Kidney (tissue), 14 donors: ENCODE measurements around the gene EMILIN1. TPM values are rescaled to one million over a fixed set of nuclear protein-coding genes. Genes with fewer than 3 reads are reported as not detected.

ENCODE experiments used
- DNase-seq, 5 donors: peaks; one replicate each; pipeline ENCODE4 v3.0.0-alpha.2; 2013 to 2020
- FAIRE-seq: peaks from 2 replicates; lab custom pipeline; 2012; peaks lifted over from hg19 to GRCh38; lab: Jason Lieb, UNC
- H3K27ac ChIP-seq, 2 donors: one replicate each; pipeline ENCODE4 v1.7.0; 2013; ENCODE audit warnings: low read depth in 2 of 2, low read length in 2 of 2, inconsistent platforms in 1 of 2
- H3K27me3 ChIP-seq: one replicate; pipeline ENCODE4 v1.7.1; 2013; ENCODE audit warnings: low read length, inconsistent platforms; ENCODE audit not compliant: control insufficient read depth, insufficient read depth
- H3K36me3 ChIP-seq, 3 donors: one replicate each; pipeline versions ENCODE4 v1.7.0 to v1.7.1; 2013; ENCODE audit warnings: low read length in 3 of 3, control low read depth in 1 of 3, inconsistent platforms in 1 of 3; ENCODE audit not compliant: insufficient read depth in 3 of 3, control insufficient read depth in 2 of 3
- H3K4me1 ChIP-seq, 3 donors: one replicate each; pipeline versions ENCODE4 v1.7.0 to v1.7.1; 2013; ENCODE audit warnings: low read length in 3 of 3, inconsistent platforms in 1 of 3, low read depth in 1 of 3; ENCODE audit not compliant: control insufficient read depth in 2 of 3, insufficient read depth in 2 of 3
- H3K4me3 ChIP-seq, 3 donors: one replicate each; pipeline versions ENCODE4 v1.7.0 to v1.8.1; 2013; ENCODE audit warnings: low read length in 3 of 3, control low read depth in 1 of 3, inconsistent platforms in 1 of 3
- H3K9ac ChIP-seq, 3 donors: one replicate each; pipeline versions ENCODE4 v1.7.0 to v1.7.1; 2013; ENCODE audit warnings: low read length in 3 of 3, control low read depth in 1 of 3, inconsistent platforms in 1 of 3
- H3K9me3 ChIP-seq, 3 donors: one replicate each; pipeline versions ENCODE4 v1.7.0 to v1.7.1; 2013; ENCODE audit warnings: low read length in 3 of 3, control low read depth in 1 of 3, inconsistent platforms in 1 of 3; ENCODE audit not compliant: control insufficient read depth in 2 of 3, insufficient read depth in 1 of 3
- intact Hi-C: fragments of 100-400 bp; cut with DNase I; formaldehyde crosslinking; loops from one replicate; pipeline ENCODE4 v1.11.1; 2022
- polyA plus RNA-seq: library from polyadenylated mRNA; stranded (reverse); fragments of 350-450 nt; fragmentation: Illumina TruSeq; extraction: RNeasy Lipid Tissue Mini Kit (QIAGEN cat#74804); gene quantifications from one replicate; pipeline ENCODE4 v1.2.3, GENCODE V29; 2014; ENCODE audit warnings: low read depth, low replicate concordance; ENCODE audit not compliant: insufficient read depth
- total RNA-seq: library from RNA; stranded (reverse); fragmentation: NEBNext Ultra II Directional; extraction: Animal tissue kit (Norgen Biotek cat#: 25700); gene quantifications from one replicate; pipeline ENCODE4 v1.2.1, GENCODE V29; 2021
- TF ChIP-seq, protein P1 (sequence below): IDR thresholded peaks from 3 replicates; pipeline ENCODE4 v1.5.1; 2012; ENCODE audit warnings: mild to moderate bottlenecking, moderate library complexity, borderline replicate concordance; ENCODE audit not compliant: insufficient read depth; ENCODE audit errors: extremely low read depth
- donor health status: control.
- donor health status: control.
- donor health status: control.
- donor health status: control.
- donor health status: control.
- donor health status: DM: yes; HTN: yes; CAD: no.
- donor health status: Normal renal cell carcinoma (clear cell type).

EMILIN1 gene
- total and polyA plus RNA-seq, 2 donors from 2014 or later, result 32.1 to 75.2 TPM

- TF ChIP-seq, protein P1, sequence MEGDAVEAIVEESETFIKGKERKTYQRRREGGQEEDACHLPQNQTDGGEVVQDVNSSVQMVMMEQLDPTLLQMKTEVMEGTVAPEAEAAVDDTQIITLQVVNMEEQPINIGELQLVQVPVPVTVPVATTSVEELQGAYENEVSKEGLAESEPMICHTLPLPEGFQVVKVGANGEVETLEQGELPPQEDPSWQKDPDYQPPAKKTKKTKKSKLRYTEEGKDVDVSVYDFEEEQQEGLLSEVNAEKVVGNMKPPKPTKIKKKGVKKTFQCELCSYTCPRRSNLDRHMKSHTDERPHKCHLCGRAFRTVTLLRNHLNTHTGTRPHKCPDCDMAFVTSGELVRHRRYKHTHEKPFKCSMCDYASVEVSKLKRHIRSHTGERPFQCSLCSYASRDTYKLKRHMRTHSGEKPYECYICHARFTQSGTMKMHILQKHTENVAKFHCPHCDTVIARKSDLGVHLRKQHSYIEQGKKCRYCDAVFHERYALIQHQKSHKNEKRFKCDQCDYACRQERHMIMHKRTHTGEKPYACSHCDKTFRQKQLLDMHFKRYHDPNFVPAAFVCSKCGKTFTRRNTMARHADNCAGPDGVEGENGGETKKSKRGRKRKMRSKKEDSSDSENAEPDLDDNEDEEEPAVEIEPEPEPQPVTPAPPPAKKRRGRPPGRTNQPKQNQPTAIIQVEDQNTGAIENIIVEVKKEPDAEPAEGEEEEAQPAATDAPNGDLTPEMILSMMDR, result no peak
- Histone ChIP-seq H3K27ac (no peak overlapping the region), H3K4me1 (no peaks in the 10 kb centered on the region), H3K4me3 (no peak overlapping the region), H3K9me3 (no peaks in the 10 kb centered on the region), H3K9ac (no peak overlapping the region), H3K36me3 (peaks cover 3 to 34% (median 14%) of the 10 kb centered on the region in 3 donors), H3K27me3 (no peaks in the 10 kb centered on the region)
- FAIRE-seq (no peak), DNase-seq (no peak)
- intact Hi-C loops, result no loop called here
Measured at GRCh38 chr2:27058210-27058609, 20.2 kb upstream of the EMILIN1 start.

GRCh38 chr2:27059141-27059820 lies 19.1 kb upstream of the EMILIN1 start:
- intact Hi-C loops, result no loop called here
- Histone ChIP-seq H3K9me3 (no peaks in the 10 kb centered on the region), H3K36me3 (peaks cover 3 to 26% (median 14%) of the 10 kb centered on the region in 3 donors), H3K27me3 (no peaks in the 10 kb centered on the region), H3K4me1 (no peaks in the 10 kb centered on the region), H3K9ac (no peak overlapping the region), H3K27ac (no peak overlapping the region), H3K4me3 (no peak overlapping the region)
- TF ChIP-seq, protein P1, result no peak
- DNase-seq (no peak), FAIRE-seq (no peak)

DNA sequence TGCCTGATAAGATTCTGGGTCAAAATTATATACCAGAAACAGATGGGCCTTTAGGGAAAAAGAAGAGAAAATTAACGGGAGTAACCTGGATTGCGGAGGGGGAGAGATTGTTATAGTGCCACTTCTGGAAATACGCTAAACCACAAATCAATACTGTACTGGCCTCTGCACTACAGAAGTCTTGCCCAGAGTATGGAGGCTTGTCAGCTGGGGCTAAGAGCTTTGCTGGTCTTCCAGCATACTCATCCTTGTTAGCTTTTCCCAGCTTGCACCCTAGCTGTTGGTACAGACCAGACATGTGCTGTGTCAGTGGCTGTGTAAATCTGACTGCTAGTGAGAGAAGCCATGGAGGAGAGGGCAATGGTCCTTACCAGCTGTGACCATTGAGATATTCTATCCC lies 18.1 kb upstream of the EMILIN1 start:
- intact Hi-C loops, result no loop called here
- H3K36me3 ChIP-seq, result peaks cover 3 to 17% (median 8%) of the 10 kb centered on the region in 3 donors
- FAIRE-seq, result no peak

More for the DNA sequence above, 18.1 kb upstream of the EMILIN1 start:
- no peaks in the 10 kb centered on the region for H3K4me1 ChIP-seq
- H3K9me3 ChIP-seq, result no peaks in the 10 kb centered on the region
- DNase-seq, result no peak
- no peak overlapping the region for H3K4me3 ChIP-seq
- TF ChIP-seq, protein P1, result no peak
- no peak overlapping the region for H3K9ac ChIP-seq
- no peaks in the 10 kb centered on the region for H3K27me3 ChIP-seq
- no peak overlapping the region for H3K27ac ChIP-seq
